ENCODE data around the gene WDR47.
"Not testable (repeated sequence)": the region's sequence is repeated elsewhere in the genome, so short reads cannot be mapped to it uniquely, and the experiment has no call there.

Gene WDR47

GRCh38 chr1:109034382-109034781 is 7.5 kb downstream of the WDR47 start:
- Histone ChIP-seq H3K9me3 (ENCODE audit: control insufficient read depth, low read length) (no peaks in the 10 kb centered on the region), H3K4me2 (ENCODE audit: low read length) (no peak overlapping the region), H3K4me1 (no peaks in the 10 kb centered on the region), H3K27ac (no peak overlapping the region), H3K4me3 (ENCODE audit: low read depth, low read length) (no peak overlapping the region), H3K79me2 (peaks cover 2% of the 10 kb centered on the region), H3K36me3 (ENCODE audit: control insufficient read depth, insufficient read depth, low read length) (no peaks in the 10 kb centered on the region), H3K9ac (no peak overlapping the region), H2AFZ (no peak overlapping the region), H3K27me3 (ENCODE audit: control insufficient read depth, insufficient read depth, low read length) (no peaks in the 10 kb centered on the region)
- TF ChIP-seq CTCF (IDR thresholded peaks at IDR 0.05), result no peak

- H3K4me3 ChIP-seq (ENCODE audit: low read depth, low read length); H3K4me2 ChIP-seq (ENCODE audit: low read length): not testable (repeated sequence)
Measured at GRCh38 chr1:109029493-109029892, 12.4 kb downstream of the WDR47 start.

GRCh38 chr1:109027841-109028240 is 14.1 kb downstream of the WDR47 start:
- no peak overlapping the region for H3K27ac ChIP-seq
- H3K4me1 ChIP-seq, result no peaks in the 10 kb centered on the region
- H3K27me3 ChIP-seq (ENCODE audit: control insufficient read depth, insufficient read depth, low read length), result no peaks in the 10 kb centered on the region
- H3K4me2 ChIP-seq (ENCODE audit: low read length), result no peak overlapping the region
- no peak for TF ChIP-seq CTCF (IDR thresholded peaks at IDR 0.05)
- H3K9ac ChIP-seq, result no peak overlapping the region
- H2AFZ ChIP-seq, result no peak overlapping the region
- H3K9me3 ChIP-seq (ENCODE audit: control insufficient read depth, low read length), result no peaks in the 10 kb centered on the region
- H3K4me3 ChIP-seq (ENCODE audit: low read depth, low read length), result no peak overlapping the region
- H3K79me2 ChIP-seq, result peaks cover 5% of the 10 kb centered on the region
- no peaks in the 10 kb centered on the region for H3K36me3 ChIP-seq (ENCODE audit: control insufficient read depth, insufficient read depth, low read length)

More at GRCh38 chr1:109029493-109029892, 12.4 kb downstream of the WDR47 start:
- H3K36me3 ChIP-seq (ENCODE audit: control insufficient read depth, insufficient read depth, low read length); H3K9ac ChIP-seq; H3K9me3 ChIP-seq (ENCODE audit: control insufficient read depth, low read length); H3K27ac ChIP-seq; H3K27me3 ChIP-seq (ENCODE audit: control insufficient read depth, insufficient read depth, low read length); H3K4me1 ChIP-seq; H3K79me2 ChIP-seq; H2AFZ ChIP-seq: not testable (repeated sequence)

- H3K79me2 ChIP-seq, result peaks cover 4% of the 10 kb centered on the region
- H3K4me2 ChIP-seq (ENCODE audit: low read length), result no peak overlapping the region
- H3K9ac ChIP-seq, result no peak overlapping the region
- no peak overlapping the region for H3K27ac ChIP-seq
- no peaks in the 10 kb centered on the region for H3K4me1 ChIP-seq
- H2AFZ ChIP-seq, result no peak overlapping the region
- H3K4me3 ChIP-seq (ENCODE audit: low read depth, low read length), result no peak overlapping the region
- H3K27me3 ChIP-seq (ENCODE audit: control insufficient read depth, insufficient read depth, low read length), result no peaks in the 10 kb centered on the region
- TF ChIP-seq CTCF (IDR thresholded peaks at IDR 0.05), result no peak
- no peaks in the 10 kb centered on the region for H3K9me3 ChIP-seq (ENCODE audit: control insufficient read depth, low read length)
- H3K36me3 ChIP-seq (ENCODE audit: control insufficient read depth, insufficient read depth, low read length), result no peaks in the 10 kb centered on the region
Measured at GRCh38 chr1:109025694-109026093, 16.2 kb downstream of the WDR47 start.

- Histone ChIP-seq H3K36me3 (ENCODE audit: control insufficient read depth, insufficient read depth, low read length) (no peaks in the 10 kb centered on the region), H3K9ac (no peak overlapping the region), H3K9me3 (ENCODE audit: control insufficient read depth, low read length) (no peaks in the 10 kb centered on the region), H2AFZ (no peak overlapping the region), H3K4me2 (ENCODE audit: low read length) (no peak overlapping the region), H3K4me3 (ENCODE audit: low read depth, low read length) (no peak overlapping the region), H3K27ac (no peak overlapping the region), H3K27me3 (ENCODE audit: control insufficient read depth, insufficient read depth, low read length) (no peaks in the 10 kb centered on the region), H3K79me2 (peaks cover 4% of the 10 kb centered on the region), H3K4me1 (no peaks in the 10 kb centered on the region)
- no peak for TF ChIP-seq CTCF (IDR thresholded peaks at IDR 0.05)
Measured at GRCh38 chr1:109024646-109025045, 17.3 kb downstream of the WDR47 start.
